ENCODE results near the gene AWAT1. TPM values are rescaled to one million over a fixed set of nuclear protein-coding genes. Genes with fewer than 3 reads are reported as not detected.

The AWAT1 gene
- not detected in 2 replicates for total RNA-seq

DNA sequence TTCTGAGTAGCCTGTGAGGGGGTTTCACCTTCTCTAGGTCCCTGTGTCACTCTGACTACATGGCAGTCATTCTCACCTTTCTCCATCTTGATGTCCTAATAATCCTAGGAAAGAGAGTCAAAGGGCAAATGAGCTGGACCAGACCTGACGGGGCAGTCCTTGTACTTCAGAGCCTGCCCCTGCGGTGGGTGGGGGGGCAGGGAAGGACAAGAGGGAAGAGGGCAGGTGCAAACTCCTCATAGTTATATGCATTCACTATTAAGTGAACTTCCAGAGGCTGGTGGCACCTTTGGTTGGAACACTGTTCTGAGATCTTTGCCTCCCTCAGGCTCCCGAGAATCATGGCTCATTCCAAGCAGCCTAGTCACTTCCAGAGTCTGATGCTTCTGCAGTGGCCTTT is at the start of gene AWAT1:
AWAT1 (plus strand) TSS at position 301 of the 400 bp plus-strand sequence; CDS start at position 342, 41 bp downstream.

DNA sequence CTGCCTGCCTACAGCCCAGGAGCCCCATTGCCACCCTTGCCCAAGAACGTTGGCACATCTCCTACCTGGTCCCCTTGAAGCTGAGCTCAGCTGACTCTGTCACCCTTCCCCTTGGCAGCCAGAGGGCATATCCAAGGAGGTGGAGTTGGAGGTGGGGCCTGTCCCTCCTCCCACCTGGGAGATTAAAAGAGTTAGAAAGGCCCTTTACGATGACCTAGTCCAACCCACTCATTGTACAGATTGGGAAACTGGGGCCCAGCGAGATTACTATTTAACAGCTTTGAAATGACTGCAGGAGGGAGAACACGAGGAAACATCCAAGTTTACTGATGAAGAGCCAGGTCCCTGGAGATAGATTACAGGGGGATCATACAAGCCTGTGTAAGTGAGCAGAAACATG is 25.6 kb downstream of the AWAT1 start, which contains the start of gene P2RY4:
P2RY4 (minus strand) TSS at position 101 of the 400 bp plus-strand sequence. CDS start 580 bp downstream, outside the sequence.

DNA sequence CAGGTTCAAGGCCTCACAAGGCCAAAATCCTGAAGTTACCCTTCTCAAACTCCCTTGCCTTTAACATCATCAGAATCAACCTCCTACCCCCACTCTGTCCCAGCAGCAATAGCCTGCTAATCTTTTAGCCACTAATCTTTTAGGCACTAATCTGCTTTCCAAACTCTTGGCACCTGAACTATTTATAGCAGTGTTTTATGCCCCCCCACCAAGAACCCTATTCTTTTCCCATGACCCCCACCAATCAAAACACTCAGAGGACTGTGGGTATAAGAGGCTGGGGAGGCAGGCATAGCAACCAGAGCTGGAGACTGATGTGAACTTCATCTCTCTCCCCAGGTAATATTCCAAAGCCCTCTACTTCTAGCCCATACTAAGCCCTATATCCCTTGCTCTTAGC is 33.6 kb downstream of the AWAT1 start, which contains the start of gene ARR3:
ARR3 (plus strand) TSS at position 301 of the 400 bp plus-strand sequence. CDS start 1,052 bp downstream, outside the sequence.

DNA sequence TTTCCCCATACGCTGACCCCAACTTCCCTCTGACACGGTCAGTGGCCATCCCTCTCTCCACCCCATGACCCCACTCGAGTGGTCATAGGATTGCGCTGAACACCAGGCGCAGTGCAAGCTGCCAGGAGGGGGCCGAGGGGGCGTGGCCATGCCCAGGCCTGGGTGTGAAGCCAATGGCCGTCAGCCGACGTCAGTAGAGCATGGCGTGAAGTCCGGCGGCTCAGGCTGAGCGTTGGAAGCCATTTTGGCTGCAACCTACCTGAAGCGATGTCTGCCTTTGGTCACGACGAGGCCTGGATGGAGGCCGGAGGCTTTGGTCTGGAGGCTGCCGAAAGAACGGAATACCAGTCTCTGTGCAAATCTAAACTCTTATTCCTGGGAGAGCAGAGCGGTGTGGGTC is 47.5 kb downstream of the AWAT1 start, which contains the start of gene RAB41:
RAB41 (plus strand) TSS at position 222 of the 400 bp plus-strand sequence; CDS start at position 268, 46 bp downstream.

Other genes starting within 250 kb of the AWAT1 start
- gene AWAT2, start 184.7 kb upstream of the AWAT1 start, total RNA-seq, result under 0.01 TPM in 1 of 2 replicates, not detected in the other
- gene OTUD6A, start 172.2 kb upstream of the AWAT1 start, total RNA-seq, result not detected in 2 replicates
- 44.3 and 87.1 TPM in 2 replicates for gene IGBP1, start 101.2 kb upstream of the AWAT1 start, total RNA-seq
- gene DGAT2L6, start 57.2 kb upstream of the AWAT1 start, total RNA-seq, result not detected in 2 replicates
- not detected in 2 replicates for gene P2RY4, start 25.5 kb downstream of the AWAT1 start, total RNA-seq
- not detected in 2 replicates for gene ARR3, start 33.7 kb downstream of the AWAT1 start, total RNA-seq
- gene RAB41, start 47.5 kb downstream of the AWAT1 start, total RNA-seq, result not detected in 2 replicates
- gene PDZD11, start 55.3 kb downstream of the AWAT1 start, total RNA-seq, result 43.7 and 65.9 TPM in 2 replicates
- 2.0 and 23.8 TPM in 2 replicates for gene KIF4A, start 55.4 kb downstream of the AWAT1 start, total RNA-seq
- under 0.01 TPM in 1 of 2 replicates, not detected in the other for gene GDPD2, start 188.7 kb downstream of the AWAT1 start, total RNA-seq
- gene DLG3, start 210.2 kb downstream of the AWAT1 start, total RNA-seq, result 13.8 TPM in 2 replicates

Measured in regular cardiac myocyte (primary cell).